Endothelial cell of umbilical vein (primary cell): ENCODE measurements around the gene NAV2. TPM values are rescaled to one million over a fixed set of nuclear protein-coding genes. Genes with fewer than 3 reads are reported as not detected.

ENCODE experiments used
- BruUV-seq: library from RNA; stranded (reverse); fragments of 400-500 nt; replicated peaks from 2 replicates; lab custom pipeline; 2021; lab: Mats Ljungman, UMichigan
- CTCF ChIA-PET: fragments of 300-600, 350-600 bp; sonication (Branson Sonifier 250); formaldehyde crosslinking; loops from one replicate; lab custom pipeline; 2021; ENCODE audit warnings: antibody characterized with exemption, inconsistent platforms; lab: Charles Lee
- POLR2A ChIA-PET: fragments of 300-600, 350-600 bp; sonication (Branson Sonifier 250); formaldehyde crosslinking; loops from one replicate; lab custom pipeline; 2021; ENCODE audit warnings: antibody characterized with exemption, inconsistent platforms; lab: Charles Lee
- DNase-seq: peaks from one replicate; pipeline ENCODE4 v3.0.0-alpha.2; 2011; ENCODE audit warnings: low read depth, low spot score
- FAIRE-seq: peaks from 2 replicates; lab custom pipeline; 2011; peaks lifted over from hg19 to GRCh38; lab: Jason Lieb, UNC
- H2AFZ ChIP-seq: 2 replicates; pipeline ENCODE4 v1.6.0; 2012; ENCODE audit warnings: low read depth, low read length, control low read depth, inconsistent platforms
- H3K27ac ChIP-seq: 2 replicates; pipeline ENCODE4 v1.5.1; 2011; ENCODE audit warnings: low read depth, mild to moderate bottlenecking, control low read depth, low read length, moderate library complexity; ENCODE audit not compliant: insufficient read depth
- H3K27me3 ChIP-seq, 2 experiments: 2 replicates each; pipeline versions ENCODE4 v1.6.0 to v1.6.1; 2011; ENCODE audit warnings: low read length in 2 of 2, mixed read lengths in 1 of 2; ENCODE audit not compliant: control insufficient read depth in 2 of 2, insufficient read depth in 2 of 2
- H3K36me3 ChIP-seq, 2 experiments: 2 replicates in 1 of 2; 3 replicates in 1 of 2; pipeline ENCODE4 v1.5.1; 2011; ENCODE audit warnings: low read length in 2 of 2, mild to moderate bottlenecking in 1 of 2, moderate library complexity in 1 of 2; ENCODE audit not compliant: control insufficient read depth in 2 of 2, insufficient read depth in 2 of 2; ENCODE audit errors: extremely low read depth in 1 of 2
- H3K4me1 ChIP-seq: 3 replicates; pipeline ENCODE4 v1.5.1; 2011; ENCODE audit warnings: mild to moderate bottlenecking, low read length; ENCODE audit not compliant: control insufficient read depth, insufficient read depth; ENCODE audit errors: extremely low read depth
- H3K4me2 ChIP-seq: 2 replicates; pipeline ENCODE4 v1.6.1; 2011; ENCODE audit warnings: low read length, control low read depth, mixed read lengths; ENCODE audit not compliant: insufficient read depth
- H3K4me3 ChIP-seq, 3 experiments: fragments of 200-600 bp in 1 of 3; sonication (generic), shearing (Covaris generic) in 1 of 3; replicated peaks in 1 of 3; 2 replicates each; pipeline ENCODE4 v1.5.1; 2011 to 2016; ENCODE audit warnings: control low read depth in 3 of 3, low read length in 3 of 3, mild to moderate bottlenecking in 2 of 3, inconsistent platforms in 1 of 3, low read depth in 1 of 3, moderate library complexity in 1 of 3; ENCODE audit not compliant: insufficient read depth in 1 of 3
- H3K79me2 ChIP-seq: 2 replicates; pipeline ENCODE4 v1.6.0; 2012; ENCODE audit warnings: low read length, inconsistent platforms; ENCODE audit not compliant: control insufficient read depth, insufficient read depth
- H3K9ac ChIP-seq: replicated peaks from 2 replicates; pipeline ENCODE3; 2011; ENCODE audit warnings: low read length, control low read depth; ENCODE audit not compliant: insufficient read depth; ENCODE audit errors: extremely low read depth
- H3K9me1 ChIP-seq: replicated peaks from 3 replicates; pipeline ENCODE4 v1.6.0; 2011; ENCODE audit warnings: mild to moderate bottlenecking, low read length; ENCODE audit not compliant: control insufficient read depth, insufficient read depth; ENCODE audit errors: extremely low read depth
- H3K9me3 ChIP-seq: replicated peaks from 2 replicates; pipeline ENCODE4 v1.5.1; 2012; ENCODE audit warnings: low read length, inconsistent platforms; ENCODE audit not compliant: control insufficient read depth, insufficient read depth
- H4K20me1 ChIP-seq: replicated peaks from 2 replicates; pipeline ENCODE3; 2011; ENCODE audit warnings: mild to moderate bottlenecking, low read length; ENCODE audit not compliant: control insufficient read depth, insufficient read depth; ENCODE audit errors: extremely low read depth
- EZH2 ChIP-seq: IDR thresholded peaks from 2 replicates; pipeline ENCODE4 v1.6.1; 2012; ENCODE audit warnings: borderline replicate concordance, low read depth, mild to moderate bottlenecking, moderate library complexity, low read length, inconsistent platforms; ENCODE audit not compliant: severe bottlenecking
- FOS ChIP-seq: IDR thresholded peaks from 2 replicates; pipeline ENCODE4 v1.6.1; 2011; ENCODE audit warnings: mild to moderate bottlenecking, low read length, moderate library complexity, borderline replicate concordance; ENCODE audit not compliant: insufficient read depth
- GATA2 ChIP-seq: IDR thresholded peaks from 2 replicates; pipeline ENCODE4 v1.7.0; 2011; ENCODE audit warnings: low read depth, mild to moderate bottlenecking, moderate library complexity, mixed read lengths, low read length; ENCODE audit not compliant: insufficient read length, insufficient read depth
- JUN ChIP-seq: IDR thresholded peaks from 2 replicates; pipeline ENCODE4 v1.6.1; 2011; ENCODE audit warnings: borderline replicate concordance, low read depth; ENCODE audit not compliant: insufficient read length, insufficient read depth
- MYC ChIP-seq: IDR thresholded peaks from one replicate; pipeline ENCODE4 v1.6.1; 2011; ENCODE audit warnings: mild to moderate bottlenecking, low read depth, low read length
- POLR2A ChIP-seq: IDR thresholded peaks from 2 replicates; pipeline ENCODE4 v1.6.1; 2012; ENCODE audit warnings: low read depth, mild to moderate bottlenecking, control low read depth, low read length
- POLR2AphosphoS5 ChIP-seq: IDR thresholded peaks from 2 replicates; pipeline ENCODE4 v1.6.1; 2012; ENCODE audit warnings: low read depth, mild to moderate bottlenecking, control low read depth, low read length, moderate library complexity; ENCODE audit not compliant: insufficient read depth
- dilution Hi-C: fragments of 300-500 bp; cut with MboI; formaldehyde crosslinking; loops from one replicate; pipeline ENCODE4 v1.15.0; 2019; ENCODE audit warnings: low sequenced_read_pairs; ENCODE audit not compliant: extremely low pct_ligation_motif_present
- intact Hi-C: fragments of 100-400 bp; cut with micrococcal nuclease; formaldehyde crosslinking; loops from one replicate; pipeline ENCODE4 v1.10.0; 2022
- polyA plus RNA-seq, 4 experiments: library from polyadenylated mRNA; depleted of rRNA in 3 of 4; stranded (reverse) in 3 of 4; unstranded in 1 of 4; fragments of >200 nt; gene quantifications; 2 replicates each; pipeline versions ENCODE4 v1.2.1 to v1.2.3, GENCODE V29; 2011 to 2012; ENCODE audit warnings: missing spikeins in 1 of 4
- total RNA-seq: library from RNA; stranded (reverse); gene quantifications from 2 replicates; pipeline ENCODE4 v1.2.3, GENCODE V29; 2021
- TF ChIP-seq, protein P1 (sequence below), 2 donors: IDR thresholded peaks; 1 replicate in 1 of 2; 2 replicates in 1 of 2; pipeline ENCODE4 v1.5.1; 2011; ENCODE audit warnings: low read length in 2 of 2, mild to moderate bottlenecking in 2 of 2, moderate library complexity in 2 of 2, control low read depth in 1 of 2, inconsistent platforms in 1 of 2, low read depth in 1 of 2; ENCODE audit not compliant: insufficient read depth in 1 of 2; ENCODE audit errors: extremely low read depth in 1 of 2
- TF ChIP-seq, protein P2 (sequence below): IDR thresholded peaks from 2 replicates; pipeline ENCODE4 v1.6.1; 2011; ENCODE audit not compliant: insufficient read depth, insufficient read length

Gene NAV2
- total and polyA plus RNA-seq, 2 donors (not counting 3 experiments of a cell fraction or from before 2014, with no cell fraction given): 10.9 to 68.0 TPM

DNA sequence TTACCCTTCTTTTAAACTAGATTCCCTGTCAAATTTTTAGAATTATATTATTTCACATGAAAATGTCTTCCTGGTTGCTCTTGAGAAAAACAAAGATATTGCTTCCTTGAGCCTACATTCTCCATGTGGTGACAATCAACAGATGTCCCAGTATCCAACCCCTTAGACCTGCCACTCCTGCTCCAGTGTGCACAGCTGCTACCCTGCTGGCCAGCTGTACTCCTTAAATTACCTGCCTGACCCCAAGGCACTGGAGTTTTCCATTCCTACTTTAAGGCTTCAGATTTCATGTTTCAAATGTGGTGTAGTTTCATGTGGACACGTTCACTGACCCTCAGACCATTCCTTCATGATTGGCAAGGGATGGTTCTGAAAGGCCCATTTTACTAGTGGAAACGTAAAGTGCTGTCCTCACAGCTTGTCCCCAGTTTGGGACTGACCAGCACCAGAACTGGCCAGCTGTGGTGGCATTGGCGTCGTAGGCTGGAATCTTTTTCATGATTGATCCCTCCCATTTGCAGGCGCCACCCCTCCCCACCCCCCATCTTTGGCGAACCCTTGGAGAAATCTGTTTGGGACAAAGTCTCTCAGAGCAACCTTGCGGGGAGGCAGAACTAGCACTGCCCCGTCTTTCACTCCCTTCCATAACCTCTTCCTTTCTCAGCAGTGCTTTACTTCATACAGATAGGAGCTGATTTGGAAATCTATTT, 324.1 kb downstream of the NAV2 start:
- peaks cover 5% of the 10 kb centered on the region for H3K4me1 ChIP-seq
- no peak overlapping the region for H2AFZ ChIP-seq
- FAIRE-seq: no peak
- ChIA-PET CTCF (no interaction called here), POLR2A (no interaction called here)
- H3K9ac ChIP-seq: no peak overlapping the region
- H3K4me3 ChIP-seq: no peak overlapping the region
- intact Hi-C loops (no loop called here), dilution Hi-C loops (no loop called here)
- no TSS peak for BruUV-seq
- H3K79me2 ChIP-seq: no peaks in the 10 kb centered on the region
- no peaks in the 10 kb centered on the region for H3K9me3 ChIP-seq
- no peaks in the 10 kb centered on the region for H3K27me3 ChIP-seq
- H3K9me1 ChIP-seq: no peaks in the 10 kb centered on the region
- H3K36me3 ChIP-seq: peaks cover 0 to 4% of the 10 kb centered on the region in 2 experiments
- TF ChIP-seq POLR2A: no peak
- TF ChIP-seq, protein P1, sequence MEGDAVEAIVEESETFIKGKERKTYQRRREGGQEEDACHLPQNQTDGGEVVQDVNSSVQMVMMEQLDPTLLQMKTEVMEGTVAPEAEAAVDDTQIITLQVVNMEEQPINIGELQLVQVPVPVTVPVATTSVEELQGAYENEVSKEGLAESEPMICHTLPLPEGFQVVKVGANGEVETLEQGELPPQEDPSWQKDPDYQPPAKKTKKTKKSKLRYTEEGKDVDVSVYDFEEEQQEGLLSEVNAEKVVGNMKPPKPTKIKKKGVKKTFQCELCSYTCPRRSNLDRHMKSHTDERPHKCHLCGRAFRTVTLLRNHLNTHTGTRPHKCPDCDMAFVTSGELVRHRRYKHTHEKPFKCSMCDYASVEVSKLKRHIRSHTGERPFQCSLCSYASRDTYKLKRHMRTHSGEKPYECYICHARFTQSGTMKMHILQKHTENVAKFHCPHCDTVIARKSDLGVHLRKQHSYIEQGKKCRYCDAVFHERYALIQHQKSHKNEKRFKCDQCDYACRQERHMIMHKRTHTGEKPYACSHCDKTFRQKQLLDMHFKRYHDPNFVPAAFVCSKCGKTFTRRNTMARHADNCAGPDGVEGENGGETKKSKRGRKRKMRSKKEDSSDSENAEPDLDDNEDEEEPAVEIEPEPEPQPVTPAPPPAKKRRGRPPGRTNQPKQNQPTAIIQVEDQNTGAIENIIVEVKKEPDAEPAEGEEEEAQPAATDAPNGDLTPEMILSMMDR (IDR thresholded peaks at IDR 0.05; ENCODE audit: extremely low read depth in 1 of 2, insufficient read depth in 1 of 2, low read depth in 1 of 2, low read length in 2 of 2): no peak
- TF ChIP-seq GATA2: no peak
- TF ChIP-seq POLR2AphosphoS5: no peak
- no peak for TF ChIP-seq MYC
- no peak for TF ChIP-seq EZH2
- TF ChIP-seq JUN: no peak
- no peak for TF ChIP-seq FOS
- TF ChIP-seq, protein P2, sequence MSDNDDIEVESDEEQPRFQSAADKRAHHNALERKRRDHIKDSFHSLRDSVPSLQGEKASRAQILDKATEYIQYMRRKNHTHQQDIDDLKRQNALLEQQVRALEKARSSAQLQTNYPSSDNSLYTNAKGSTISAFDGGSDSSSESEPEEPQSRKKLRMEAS: no peak
- H3K4me2 ChIP-seq: no peak overlapping the region
- no peak overlapping the region for H3K27ac ChIP-seq
- DNase-seq: no peak
- no peaks in the 10 kb centered on the region for H4K20me1 ChIP-seq
